Activated naive CD8-positive, alpha-beta T cell treated with anti-CD3 and anti-CD28 coated beads, Interleukin-2, amount 50 U/mL, for 16 hours (primary cell): ENCODE data around the gene TADA1.
"Not testable (repeated sequence)": the region's sequence is repeated elsewhere in the genome, so short reads cannot be mapped to it uniquely, and the experiment has no call there.

Experiments
- DNase-seq: peaks from one replicate; pipeline ENCODE4 v3.0.0-alpha.2; 2020; ENCODE audit warnings: low read depth, low spot score

Gene TADA1

DNA sequence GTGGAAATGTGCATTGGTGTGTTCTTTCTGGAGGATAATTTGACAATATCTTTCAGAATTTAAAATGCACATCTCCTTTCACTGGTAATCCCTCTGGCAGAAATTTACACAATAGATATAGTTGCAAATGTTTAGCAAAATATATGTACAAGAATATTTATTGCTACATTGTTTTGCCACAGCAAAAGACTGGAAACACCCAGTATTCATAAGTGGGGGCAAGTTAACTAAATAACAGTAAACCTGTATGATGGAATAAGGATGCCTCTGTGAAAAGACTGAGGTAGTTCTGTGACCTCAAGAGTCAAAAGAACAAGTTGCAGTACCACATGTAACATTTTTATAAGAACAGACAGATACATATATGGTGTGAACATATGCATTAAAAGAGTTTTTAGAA lies 13.7 kb upstream of the TADA1 start:
- no peak for DNase-seq

GRCh38 chr1:166888373-166889111 lies 12.5 kb upstream of the TADA1 start:
- no peak for DNase-seq

- no peak for DNase-seq
Measured at GRCh38 chr1:166884971-166885370, 8.9 kb upstream of the TADA1 start.

DNA sequence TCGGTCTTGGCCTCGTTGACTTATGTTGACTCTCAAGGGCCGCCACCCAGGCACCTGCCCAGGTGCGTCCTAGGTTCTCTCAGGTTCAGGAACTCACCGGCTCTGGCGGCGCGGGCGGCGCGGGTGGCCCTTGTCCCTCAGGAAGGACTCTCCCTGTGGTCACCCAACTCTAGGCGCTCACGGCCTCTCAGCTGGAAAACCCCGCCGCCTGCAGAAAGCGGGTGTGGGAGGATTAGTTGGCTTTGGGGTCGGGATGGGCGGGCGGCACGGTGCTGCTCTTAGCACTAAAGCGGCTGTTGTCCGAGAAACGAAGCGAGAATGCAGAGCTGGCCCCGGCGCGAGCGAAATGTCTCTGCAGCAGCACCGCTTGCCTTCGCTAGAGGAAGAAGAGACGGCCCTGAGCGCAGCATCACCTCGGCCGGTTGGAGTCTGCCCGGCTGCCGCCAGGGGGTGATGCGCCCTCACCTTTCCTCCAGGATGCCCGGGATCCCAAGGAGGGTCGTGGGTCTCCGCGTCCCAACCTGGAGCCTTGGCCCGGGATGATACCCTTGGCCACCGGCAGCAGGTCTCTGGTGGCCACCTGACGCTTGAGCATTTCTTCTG lies 8.1 kb upstream of the TADA1 start:
- no peak for DNase-seq

- DNase-seq = no peak
Measured at GRCh38 chr1:166882893-166883292, 6.8 kb upstream of the TADA1 start.

DNA sequence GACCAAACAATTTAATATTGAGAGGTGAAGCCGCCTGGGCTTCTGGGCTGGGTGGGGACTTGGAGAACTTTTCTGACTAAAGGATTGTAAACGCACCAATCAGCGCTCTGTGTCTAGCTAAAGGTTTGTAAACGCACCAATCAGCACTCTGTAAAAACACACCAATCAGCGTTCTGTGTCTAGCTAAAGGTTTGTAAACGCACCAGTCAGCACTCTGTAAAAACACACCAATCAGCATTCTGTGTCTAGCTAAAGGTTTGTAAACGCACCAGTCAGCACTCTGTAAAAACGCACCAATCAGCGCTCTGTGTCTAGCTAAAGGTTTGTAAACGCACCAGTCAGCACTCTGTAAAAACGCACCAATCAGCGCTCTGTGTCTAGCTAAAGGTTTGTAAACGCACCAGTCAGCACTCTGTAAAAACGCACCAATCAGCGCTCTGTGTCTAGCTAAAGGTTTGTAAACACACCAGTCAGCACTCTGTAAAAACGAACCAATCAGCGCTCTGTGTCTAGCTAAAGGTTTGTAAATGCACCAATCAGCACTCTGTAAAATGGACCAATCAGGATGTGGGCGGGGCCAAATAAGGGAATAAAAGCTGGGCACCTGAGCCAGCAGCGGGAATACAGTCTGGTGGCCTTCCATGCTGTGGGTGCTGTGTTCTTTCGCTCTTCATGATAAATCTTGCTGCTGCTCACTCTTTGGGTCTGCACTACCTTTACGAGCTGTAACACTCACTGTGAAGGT lies 2.3 kb upstream of the TADA1 start:
- DNase-seq = not testable (repeated sequence)

- no peak for DNase-seq
Measured at GRCh38 chr1:166876540-166876838, 425 bp upstream of the TADA1 start.

- DNase-seq = no peak
Measured at GRCh38 chr1:166875302-166875733, 746 bp downstream of the TADA1 start.

GRCh38 chr1:166874464-166874863 lies 1.6 kb downstream of the TADA1 start:
- DNase-seq = no peak

DNA sequence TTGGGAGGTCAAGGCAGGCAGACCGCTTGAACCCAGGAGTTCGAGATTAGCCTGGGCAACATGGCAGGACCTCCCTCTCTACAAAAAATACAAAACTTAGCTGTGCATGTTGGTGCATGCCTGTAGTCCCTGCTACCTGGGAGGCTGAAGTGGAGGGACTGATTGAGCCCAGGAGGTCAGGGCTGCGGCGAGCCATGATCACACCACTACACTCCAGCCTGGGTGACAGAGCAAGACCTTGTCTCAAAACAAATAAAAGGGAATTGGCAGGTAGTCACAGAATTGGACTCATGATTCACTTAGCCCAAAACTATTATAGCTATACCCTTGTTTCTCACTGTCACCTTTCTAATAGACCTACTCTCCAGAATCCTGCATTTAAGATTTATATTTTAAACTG lies 5.5 kb downstream of the TADA1 start:
- no peak for DNase-seq

- no peak for DNase-seq
Measured at GRCh38 chr1:166869318-166870099, 6.6 kb downstream of the TADA1 start.

GRCh38 chr1:166868639-166869038 lies 7.4 kb downstream of the TADA1 start:
- no peak for DNase-seq

- DNase-seq = no peak
Measured at GRCh38 chr1:166865926-166866325, 10.1 kb downstream of the TADA1 start.

DNA sequence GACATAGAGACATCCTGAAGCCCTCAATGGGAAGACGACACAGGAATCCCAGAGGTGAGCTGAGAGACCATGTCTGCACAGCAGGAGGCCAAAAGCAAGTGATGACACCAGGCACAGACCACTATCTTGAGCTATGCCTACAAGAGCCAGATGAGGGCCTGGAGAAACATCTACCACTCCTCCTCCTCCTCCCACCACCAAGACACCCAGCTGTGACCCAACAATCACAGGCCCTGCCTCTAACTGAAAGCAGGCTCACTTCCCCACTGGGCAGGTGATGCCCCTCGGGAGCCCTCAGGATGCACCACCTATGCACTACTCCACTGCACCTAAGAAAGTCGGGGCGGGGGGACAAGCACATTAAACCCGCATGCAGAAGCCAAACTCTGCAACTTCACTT lies 16.5 kb downstream of the TADA1 start:
- no peak for DNase-seq

DNA sequence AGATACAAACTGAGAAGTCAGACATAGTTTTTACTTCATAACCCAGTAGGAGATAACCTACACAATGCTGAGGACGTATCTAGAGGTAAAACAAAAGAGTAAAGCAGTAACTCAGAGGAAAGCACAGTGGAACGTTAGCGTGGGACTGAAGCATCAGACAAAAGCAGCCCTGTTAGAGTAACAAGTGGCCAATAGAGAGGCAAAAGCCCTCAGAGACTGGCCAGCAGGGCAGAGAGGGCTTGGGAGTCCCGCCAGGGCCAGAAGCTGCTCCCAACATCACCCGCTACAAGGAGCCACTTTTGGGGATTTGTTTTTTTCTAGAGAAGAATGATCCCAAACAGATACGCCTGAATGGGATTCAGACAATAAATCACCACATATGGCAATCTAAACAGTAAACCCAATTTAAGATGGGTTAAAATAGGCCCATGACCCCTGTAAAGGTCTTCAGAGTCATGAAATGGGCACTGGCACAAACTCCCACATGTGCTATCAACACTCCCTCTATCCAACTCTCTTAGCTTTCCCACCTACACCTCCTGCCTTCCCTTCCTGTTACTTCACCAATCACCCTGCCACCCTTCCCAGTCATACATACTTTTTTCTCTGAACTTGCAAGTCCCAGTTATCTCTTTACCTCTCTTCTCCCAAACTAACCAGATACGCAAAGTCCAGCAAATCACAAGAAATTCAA lies 17.2 kb downstream of the TADA1 start:
- no peak for DNase-seq

DNA sequence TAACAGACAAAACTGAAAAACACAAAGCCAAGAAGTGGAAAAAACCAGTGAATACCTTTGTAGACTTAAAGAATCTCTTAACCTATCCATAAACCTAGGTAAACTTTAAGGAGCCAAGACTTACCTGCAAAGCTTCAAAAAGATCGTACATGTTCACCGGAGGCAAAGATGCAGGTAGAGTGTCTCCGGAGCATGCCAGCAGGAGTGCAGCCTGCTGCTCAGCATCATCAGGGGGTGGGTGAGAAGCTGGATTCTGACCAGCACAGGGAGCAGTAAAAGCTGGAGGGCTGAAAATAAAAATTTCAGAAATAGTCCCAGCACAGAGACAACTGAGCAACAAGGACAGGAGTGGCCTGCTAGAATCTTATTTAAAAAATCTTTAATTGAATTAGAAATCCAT lies 18.1 kb downstream of the TADA1 start:
- no peak for DNase-seq

- no peak for DNase-seq
Measured at GRCh38 chr1:166855558-166855957, 20.5 kb downstream of the TADA1 start.

GRCh38 chr1:166852918-166853317 lies 23.1 kb downstream of the TADA1 start:
- no peak for DNase-seq

DNA sequence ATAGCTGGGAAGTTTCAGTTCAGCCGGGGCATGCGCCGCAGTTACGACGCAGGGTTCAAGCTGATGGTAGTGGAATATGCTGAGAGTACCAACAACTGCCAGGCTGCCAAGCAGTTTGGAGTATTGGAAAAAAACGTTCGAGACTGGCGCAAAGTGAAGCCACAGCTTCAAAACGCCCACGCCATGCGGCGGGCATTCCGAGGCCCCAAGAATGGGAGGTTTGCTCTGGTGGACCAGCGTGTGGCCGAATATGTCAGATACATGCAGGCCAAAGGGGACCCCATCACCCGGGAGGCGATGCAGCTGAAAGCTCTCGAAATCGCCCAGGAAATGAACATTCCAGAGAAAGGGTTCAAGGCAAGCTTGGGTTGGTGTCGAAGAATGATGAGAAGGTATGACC lies 26.9 kb downstream of the TADA1 start:
- no peak for DNase-seq

DNA sequence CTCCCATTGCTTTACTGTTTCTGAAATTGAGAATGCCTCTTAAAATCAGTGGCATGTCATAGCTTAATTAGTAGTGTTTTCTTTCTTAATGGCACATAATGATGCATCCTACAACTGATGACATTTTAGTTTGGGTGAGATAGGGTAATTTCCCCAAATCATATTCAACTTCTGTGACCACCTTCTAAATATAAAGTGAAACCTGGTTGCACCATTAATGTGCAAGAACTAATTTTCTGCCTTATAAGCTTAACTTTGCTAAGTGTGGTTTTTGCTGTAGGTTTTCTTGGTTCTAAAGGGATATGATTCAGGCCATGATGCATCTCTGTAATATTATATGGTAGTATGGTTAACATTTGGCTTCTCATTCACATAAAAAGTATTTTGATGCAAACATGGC lies 27.9 kb downstream of the TADA1 start:
- no peak for DNase-seq

GRCh38 chr1:166844791-166845190 lies 31.3 kb downstream of the TADA1 start:
- no peak for DNase-seq
